HEK293 (cell line): ENCODE measurements around the gene MMUT.
"Not testable (repeated sequence)": the region's sequence is repeated elsewhere in the genome, so short reads cannot be mapped to it uniquely, and the experiment has no call there.

ENCODE experiments used
- CTCF ChIP-seq: fragments of 450-650 bp; formaldehyde crosslinking; IDR thresholded peaks from 2 replicates; pipeline ENCODE4 v1.5.1; 2016; ENCODE audit warnings: missing biosample characterization, missing genetic modification characterization
- PBX3 ChIP-seq: sonication (generic); formaldehyde crosslinking; IDR thresholded peaks from 2 replicates; pipeline ENCODE4 v1.8.1; 2022; ENCODE audit warnings: mild to moderate bottlenecking, moderate library complexity, missing genetic modification reagents
- REST ChIP-seq: fragments of 450-650 bp; formaldehyde crosslinking; IDR thresholded peaks from 2 replicates; pipeline ENCODE4 v1.5.1; 2016; ENCODE audit warnings: missing biosample characterization, missing genetic modification characterization
- ZBTB7A ChIP-seq: fragments of 450-650 bp; formaldehyde crosslinking; IDR thresholded peaks from 2 replicates; pipeline ENCODE4 v1.5.1; 2016; ENCODE audit warnings: low read depth, missing biosample characterization, missing genetic modification characterization
- ZFP41 ChIP-seq: fragments of 450-650 bp; formaldehyde crosslinking; IDR thresholded peaks from 2 replicates; pipeline ENCODE4 v1.5.1; 2016; ENCODE audit warnings: missing biosample characterization, missing genetic modification characterization, borderline replicate concordance
- ZNF184 ChIP-seq: fragments of 450-650 bp; IDR thresholded peaks from 2 replicates; pipeline ENCODE4 v1.5.1; 2018; ENCODE audit warnings: missing biosample characterization, mild to moderate bottlenecking, missing genetic modification characterization
- ZNF394 ChIP-seq: fragments of 450-650 bp; formaldehyde crosslinking; IDR thresholded peaks from 2 replicates; pipeline ENCODE4 v1.5.1; 2016; ENCODE audit warnings: missing biosample characterization, missing genetic modification characterization, mild to moderate bottlenecking, moderate library complexity, borderline replicate concordance
- ZNF777 ChIP-seq: fragments of 450-650 bp; formaldehyde crosslinking; IDR thresholded peaks from 2 replicates; pipeline ENCODE4 v1.5.1; 2017; ENCODE audit warnings: missing biosample characterization, missing genetic modification characterization, borderline replicate concordance
- ZNF785 ChIP-seq: fragments of 450-650 bp; formaldehyde crosslinking; IDR thresholded peaks from 2 replicates; pipeline ENCODE4 v1.5.1; 2016; ENCODE audit warnings: missing biosample characterization, missing genetic modification characterization

DNA sequence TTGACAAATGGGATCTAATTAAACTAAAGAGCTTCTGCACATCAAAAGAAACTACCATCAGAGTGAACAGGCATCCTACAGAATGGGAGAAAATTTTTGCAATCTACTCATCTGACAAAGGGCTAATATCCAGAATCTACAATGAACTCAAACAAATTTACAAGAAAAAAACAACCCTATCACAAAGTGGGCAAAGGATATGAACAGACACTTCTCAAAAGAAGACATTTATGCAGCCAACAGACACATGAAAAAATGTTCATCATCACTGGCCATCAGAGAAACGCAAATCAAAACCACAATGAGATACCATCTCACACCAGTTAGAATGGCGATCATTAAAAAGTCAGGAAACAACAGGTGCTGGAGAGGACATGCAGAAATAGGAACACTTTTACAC lies 13.5 kb upstream of the MMUT start:
- TF ChIP-seq ZNF394 (tag by site-specific recombination); REST; CTCF (tag by site-specific recombination); ZFP41; ZBTB7A (tag by site-specific recombination); ZNF777 (tag by site-specific recombination); ZNF184 (tag by site-specific recombination); ZNF785; PBX3 (CRISPR knock-in tag): not testable (repeated sequence)
